Activated CD4-positive, CD25-positive, alpha-beta regulatory T cell treated with anti-CD3 and anti-CD28 coated beads, Interleukin-2, amount 50 U/mL, for 72 hours (primary cell): Measurements from ENCODE around the gene DNMT1.

Experiments used
- DNase-seq: peaks from one replicate; pipeline ENCODE4 v3.0.0; 2021

DNMT1 gene

GRCh38 chr19:10112037-10112761 is 82.6 kb downstream of the DNMT1 start:
- DNase-seq = no peak

GRCh38 chr19:10111405-10111811 is 83.3 kb downstream of the DNMT1 start, which contains the start of gene P2RY11:
Gene P2RY11 (plus strand): TSS chr19:10111693. CDS start chr19:10111722, 29 bp downstream.
- DNase-seq = no peak

- DNase-seq = no peak
These were observed 83.8 kb downstream of the DNMT1 start for GRCh38 chr19:10110972-10111317.

- no peak for DNase-seq
These were observed 84.4 kb downstream of the DNMT1 start for GRCh38 chr19:10110076-10110971.

GRCh38 chr19:10109528-10109927 is 85.2 kb downstream of the DNMT1 start:
- DNase-seq = no peak

- no peak for DNase-seq
These were observed 86.9 kb downstream of the DNMT1 start for GRCh38 chr19:10107817-10108367.

GRCh38 chr19:10107254-10107653 is 87.5 kb downstream of the DNMT1 start:
- no peak for DNase-seq

- DNase-seq = peak; percentile 96
These were observed 88.4 kb downstream of the DNMT1 start, which contains the start of gene PPAN for GRCh38 chr19:10106100-10106936. Gene PPAN (plus strand): TSS chr19:10106362. CDS start chr19:10106395, 33 bp downstream.

- no peak for DNase-seq
These were observed 89.1 kb downstream of the DNMT1 start for GRCh38 chr19:10105509-10106099.

GRCh38 chr19:10104665-10105508 is 89.9 kb downstream of the DNMT1 start:
- no peak for DNase-seq

- no peak for DNase-seq
These were observed 90.6 kb downstream of the DNMT1 start for GRCh38 chr19:10104130-10104513.

GRCh38 chr19:10102787-10103236 is 91.9 kb downstream of the DNMT1 start:
- no peak for DNase-seq

GRCh38 chr19:10100163-10100785 is 94.5 kb downstream of the DNMT1 start:
- DNase-seq = no peak

- no peak for DNase-seq
These were observed 98.2 kb downstream of the DNMT1 start for GRCh38 chr19:10096615-10096963.

- DNase-seq = peak; percentile 96
These were observed 98.7 kb downstream of the DNMT1 start for GRCh38 chr19:10095948-10096614.

- no peak for DNase-seq
These were observed 99.2 kb downstream of the DNMT1 start for GRCh38 chr19:10095622-10095947.

- no peak for DNase-seq
These were observed 101.2 kb downstream of the DNMT1 start for GRCh38 chr19:10093295-10094186.

GRCh38 chr19:10092648-10093294 is 102.0 kb downstream of the DNMT1 start:
- DNase-seq = no peak
